BLaER1 treated with 17β-estradiol and CSF1 and Interleukin-3, amounts not matched to agents 10 nM and 100 nM (cell line): ENCODE results near the gene PHEX.

ENCODE experiments used
- H3K27ac ChIP-seq, 11 experiments: shearing (Covaris generic); formaldehyde crosslinking; 2 replicates each; pipeline ENCODE4 v1.8.1; 2022
- H3K27me3 ChIP-seq, 11 experiments: shearing (Covaris generic); formaldehyde crosslinking; 2 replicates each; pipeline ENCODE4 v1.8.1; 2022
- H3K36me3 ChIP-seq, 11 experiments: shearing (Covaris generic); formaldehyde crosslinking; 2 replicates each; pipeline ENCODE4 v1.8.1; 2022
- H3K4me1 ChIP-seq, 10 experiments: shearing (Covaris generic); formaldehyde crosslinking; 2 replicates each; pipeline ENCODE4 v1.8.1; 2022
- H3K4me2 ChIP-seq, 11 experiments: shearing (Covaris generic); formaldehyde crosslinking; 2 replicates each; pipeline ENCODE4 v1.8.1; 2022
- H3K4me3 ChIP-seq, 10 experiments: shearing (Covaris generic); formaldehyde crosslinking; 2 replicates each; pipeline ENCODE4 v1.8.1; 2022
- H3K9ac ChIP-seq, 11 experiments: shearing (Covaris generic); formaldehyde crosslinking; 2 replicates each; pipeline ENCODE4 v1.8.1; 2022
- H3K9me3 ChIP-seq, 11 experiments: shearing (Covaris generic); formaldehyde crosslinking; replicated peaks in 1 of 11; 2 replicates each; pipeline ENCODE4 v1.8.1; 2022
- H4K20me1 ChIP-seq, 11 experiments: shearing (Covaris generic); formaldehyde crosslinking; 2 replicates each; pipeline ENCODE4 v1.8.1; 2022
- Cebpa-rat ChIP-seq, 11 experiments: shearing (Covaris generic); IDR thresholded peaks; 2 replicates each; pipeline ENCODE4 v1.8.1; 2022

The PHEX gene

DNA sequence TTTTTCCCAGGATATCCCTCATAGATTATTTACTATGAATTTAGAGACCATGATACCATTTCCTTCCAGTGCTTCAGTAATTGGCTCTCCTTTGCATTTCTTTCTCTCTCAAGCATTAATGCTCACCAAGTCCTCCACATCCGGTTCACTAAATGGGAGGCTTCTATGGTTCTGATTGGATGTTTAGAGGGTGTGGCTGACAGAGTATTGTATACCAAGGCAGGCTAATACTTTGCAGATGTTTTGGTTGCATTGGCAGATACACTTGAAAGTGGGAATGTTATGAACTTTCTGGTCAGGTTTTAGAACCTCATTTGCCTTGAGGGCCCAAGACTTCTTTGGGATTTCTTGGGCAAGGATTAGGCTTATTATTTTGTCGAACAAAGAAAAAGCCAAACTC, 264.7 kb downstream of the PHEX start:
- Histone ChIP-seq H3K27me3 (no peaks in the 10 kb centered on the region), H4K20me1 (no peaks in the 10 kb centered on the region), H3K4me2 (no peak overlapping the region), H3K9ac (no peak overlapping the region), H3K9me3 (peaks cover 0 to 10% (median 0%) of the 10 kb centered on the region in 11 experiments; a peak in 5 of 22 replicates), H3K36me3 (no peaks in the 10 kb centered on the region), H3K4me1 (peaks cover 12 to 23% (median 17%) of the 10 kb centered on the region in 10 experiments), H3K27ac (no peak overlapping the region), H3K4me3 (no peak overlapping the region)
- no peak for TF ChIP-seq Cebpa-rat (IDR thresholded peaks at IDR 0.05)

DNA sequence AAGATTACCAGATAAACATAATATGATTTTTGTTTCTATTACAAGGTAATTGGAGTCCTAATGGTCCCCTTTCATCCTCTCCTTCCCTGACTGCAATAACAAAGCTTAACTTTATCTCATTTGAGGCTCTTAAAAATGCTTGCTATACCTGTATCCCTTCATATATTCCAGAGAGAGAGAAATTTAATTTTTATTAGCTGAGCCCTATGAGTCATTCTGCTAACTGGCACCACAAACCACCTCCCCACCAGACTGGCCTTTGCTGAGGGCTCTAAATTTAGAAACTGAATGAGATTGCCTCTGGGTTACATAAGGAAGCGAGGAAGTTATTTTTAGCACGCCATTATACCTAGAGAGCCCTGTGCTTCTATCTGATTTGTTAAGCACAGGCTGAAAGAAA, 268.0 kb downstream of the PHEX start:
- Histone ChIP-seq H3K4me3 (no peak overlapping the region), H3K9me3 (peaks cover 0 to 15% (median 4%) of the 10 kb centered on the region in 11 experiments; a peak in 5 of 22 replicates), H3K27me3 (no peaks in the 10 kb centered on the region), H3K4me2 (peak overlapping the region; percentile 47 to 79 (median 65); a peak in 21 of 22 replicates), H3K9ac (no peak overlapping the region), H4K20me1 (no peaks in the 10 kb centered on the region), H3K36me3 (no peaks in the 10 kb centered on the region), H3K27ac (no peak overlapping the region; a peak in 1 of 22 replicates), H3K4me1 (peaks cover 12 to 21% (median 17%) of the 10 kb centered on the region in 10 experiments)
- no peak for TF ChIP-seq Cebpa-rat (IDR thresholded peaks at IDR 0.05)
